ENCODE measurements around the gene USH2A. TPM values are rescaled to one million over a fixed set of nuclear protein-coding genes. Genes with fewer than 3 reads are reported as not detected.

Gene USH2A
- total RNA-seq, 1 donor from 2014 or later: not detected

DNA sequence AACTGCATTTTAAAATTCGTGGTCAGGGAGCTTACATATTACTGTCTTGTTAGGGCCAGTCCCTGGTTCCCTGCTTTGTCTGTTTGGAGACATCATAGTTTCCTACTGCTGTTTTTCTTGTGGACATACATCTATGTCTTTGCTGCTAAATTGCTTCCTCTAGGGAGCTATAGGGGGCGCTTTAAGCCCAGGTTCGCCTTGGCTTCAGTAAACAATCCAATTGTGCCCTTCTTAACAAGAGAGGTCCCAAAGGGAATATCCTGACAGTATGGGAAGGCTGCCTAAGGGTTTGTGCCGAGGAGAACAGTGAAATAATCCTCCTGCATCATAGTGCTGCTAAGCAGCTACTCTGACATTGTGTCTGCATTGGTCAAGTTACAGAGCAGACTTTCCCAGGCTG lies 112.5 kb downstream of the USH2A start:
- H3K4me3 ChIP-seq (ENCODE audit: low read depth, low read length): no peak overlapping the region
- no peaks in the 10 kb centered on the region for H3K36me3 ChIP-seq (ENCODE audit: control insufficient read depth, insufficient read depth, low read length)
- H3K27me3 ChIP-seq (ENCODE audit: control insufficient read depth, insufficient read depth, low read length): no peaks in the 10 kb centered on the region
- DNase-seq (ENCODE audit: low read depth): no peak
- TF ChIP-seq CTCF (IDR thresholded peaks at IDR 0.05; ENCODE audit: insufficient read depth, low read length, poor library complexity, severe bottlenecking): peak; percentile 67

DNA sequence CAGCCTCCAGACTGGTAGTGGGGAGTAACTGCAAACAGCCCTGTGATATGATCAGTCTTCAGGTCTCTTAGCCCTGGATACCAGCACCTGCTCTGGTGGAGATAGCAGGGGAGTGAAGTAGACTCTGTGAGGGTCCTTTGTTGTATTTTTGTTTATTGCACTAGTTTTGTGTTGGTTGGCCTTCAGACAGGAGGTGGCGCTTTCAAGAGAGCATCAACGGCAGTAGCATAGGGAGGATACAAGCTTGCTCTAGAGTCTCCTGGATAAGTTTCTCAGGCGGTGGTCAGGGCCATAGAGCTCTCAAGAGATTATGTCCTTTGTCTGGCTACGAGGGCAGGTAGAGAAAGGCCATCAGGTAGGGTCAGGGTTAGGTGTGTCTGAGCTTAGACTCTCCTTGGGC lies 116.4 kb downstream of the USH2A start:
- Histone ChIP-seq H3K36me3 (ENCODE audit: control insufficient read depth, insufficient read depth, low read length) (no peaks in the 10 kb centered on the region), H3K27me3 (ENCODE audit: control insufficient read depth, insufficient read depth, low read length) (no peaks in the 10 kb centered on the region), H3K4me3 (ENCODE audit: low read depth, low read length) (no peak overlapping the region)
- TF ChIP-seq CTCF (IDR thresholded peaks at IDR 0.05; ENCODE audit: insufficient read depth, low read length, poor library complexity, severe bottlenecking): no peak
- no peak for DNase-seq (ENCODE audit: low read depth)

GRCh38 chr1:216303690-216304089 lies 119.6 kb downstream of the USH2A start:
- Histone ChIP-seq H3K27me3 (ENCODE audit: control insufficient read depth, insufficient read depth, low read length) (no peaks in the 10 kb centered on the region), H3K4me3 (ENCODE audit: low read depth, low read length) (no peak overlapping the region), H3K36me3 (ENCODE audit: control insufficient read depth, insufficient read depth, low read length) (no peaks in the 10 kb centered on the region)
- TF ChIP-seq CTCF (IDR thresholded peaks at IDR 0.05; ENCODE audit: insufficient read depth, low read length, poor library complexity, severe bottlenecking): no peak
- no peak for DNase-seq (ENCODE audit: low read depth)

GRCh38 chr1:216293683-216294082 lies 129.6 kb downstream of the USH2A start:
- no peak for TF ChIP-seq CTCF (IDR thresholded peaks at IDR 0.05; ENCODE audit: insufficient read depth, low read length, poor library complexity, severe bottlenecking)
- H3K4me3 ChIP-seq (ENCODE audit: low read depth, low read length): no peak overlapping the region
- H3K27me3 ChIP-seq (ENCODE audit: control insufficient read depth, insufficient read depth, low read length): no peaks in the 10 kb centered on the region
- H3K36me3 ChIP-seq (ENCODE audit: control insufficient read depth, insufficient read depth, low read length): no peaks in the 10 kb centered on the region
- DNase-seq (ENCODE audit: low read depth): no peak

- Histone ChIP-seq H3K4me3 (ENCODE audit: low read depth, low read length) (no peak overlapping the region), H3K36me3 (ENCODE audit: control insufficient read depth, insufficient read depth, low read length) (no peaks in the 10 kb centered on the region), H3K27me3 (ENCODE audit: control insufficient read depth, insufficient read depth, low read length) (no peaks in the 10 kb centered on the region)
- DNase-seq (ENCODE audit: low read depth): no peak
- no peak for TF ChIP-seq CTCF (IDR thresholded peaks at IDR 0.05; ENCODE audit: insufficient read depth, low read length, poor library complexity, severe bottlenecking)
These were observed 133.2 kb downstream of the USH2A start for GRCh38 chr1:216290074-216290473.

GRCh38 chr1:216285052-216285451 lies 138.2 kb downstream of the USH2A start:
- Histone ChIP-seq H3K36me3 (ENCODE audit: control insufficient read depth, insufficient read depth, low read length) (no peaks in the 10 kb centered on the region), H3K27me3 (ENCODE audit: control insufficient read depth, insufficient read depth, low read length) (no peaks in the 10 kb centered on the region), H3K4me3 (ENCODE audit: low read depth, low read length) (no peak overlapping the region)
- no peak for TF ChIP-seq CTCF (IDR thresholded peaks at IDR 0.05; ENCODE audit: insufficient read depth, low read length, poor library complexity, severe bottlenecking)
- no peak for DNase-seq (ENCODE audit: low read depth)
